GM18520 (cell line): Measurements from ENCODE around the gene KLHL11.

Experiments used
- ATAC-seq: cut with Tn5 transposase; IDR thresholded peaks from one replicate; pipeline ENCODE4 v1.9.1; 2021; ENCODE audit not compliant: unreplicated experiment

Gene KLHL11

GRCh38 chr17:41864836-41865595 is at the start of gene KLHL11:
TSS of gene KLHL11 (minus strand) at chr17:41865423. CDS start at chr17:41865370, 53 bp downstream.
- ATAC-seq = peak; percentile 87

- no peak for ATAC-seq
Observed at GRCh38 chr17:41915020-41915419, 49.8 kb upstream of the KLHL11 start.

- no peak for ATAC-seq
Observed at GRCh38 chr17:41914358-41914766, 49.1 kb upstream of the KLHL11 start.

GRCh38 chr17:41913798-41914197 is 48.6 kb upstream of the KLHL11 start:
- ATAC-seq = no peak

- no peak for ATAC-seq
Observed at GRCh38 chr17:41912925-41913324, 47.7 kb upstream of the KLHL11 start.

- no peak for ATAC-seq
Observed at GRCh38 chr17:41910701-41911391, 45.6 kb upstream of the KLHL11 start.

- ATAC-seq = no peak
Observed at GRCh38 chr17:41909088-41909487, 43.9 kb upstream of the KLHL11 start.

GRCh38 chr17:41907633-41908539 is 42.7 kb upstream of the KLHL11 start:
- ATAC-seq = no peak

- no peak for ATAC-seq
Observed at GRCh38 chr17:41907185-41907556, 41.9 kb upstream of the KLHL11 start.

GRCh38 chr17:41906465-41907184 is 41.4 kb upstream of the KLHL11 start:
- ATAC-seq = no peak

- no peak for ATAC-seq
Observed at GRCh38 chr17:41905172-41905571, 39.9 kb upstream of the KLHL11 start.

- no peak for ATAC-seq
Observed at GRCh38 chr17:41904242-41904841, 39.1 kb upstream of the KLHL11 start.

- no peak for ATAC-seq
Observed at GRCh38 chr17:41901646-41902045, 36.4 kb upstream of the KLHL11 start.

GRCh38 chr17:41896726-41897125 is 31.5 kb upstream of the KLHL11 start:
- ATAC-seq = no peak

- ATAC-seq = no peak
Observed at GRCh38 chr17:41895617-41896016, 30.4 kb upstream of the KLHL11 start.

GRCh38 chr17:41894791-41895331 is 29.6 kb upstream of the KLHL11 start:
- no peak for ATAC-seq

- ATAC-seq = no peak
Observed at GRCh38 chr17:41893384-41893783, 28.2 kb upstream of the KLHL11 start.

GRCh38 chr17:41892021-41892376 is 26.8 kb upstream of the KLHL11 start:
- no peak for ATAC-seq

- ATAC-seq = no peak
Observed at GRCh38 chr17:41891135-41892020, 26.2 kb upstream of the KLHL11 start.
